ENCODE results near the gene USP6NL. TPM values are rescaled to one million over a fixed set of nuclear protein-coding genes. Genes with fewer than 3 reads are reported as not detected.

USP6NL gene
- polyA plus RNA-seq, 2 donors: 26.8 to 28.3 TPM

GRCh38 chr10:11560076-11560709 is 51.3 kb downstream of the USP6NL start:
- Histone ChIP-seq H3K27me3 (ENCODE audit: control insufficient read depth in 1 of 2, insufficient read depth in 2 of 2, low read length in 2 of 2) (no peaks in the 10 kb centered on the region), H3K4me1 (ENCODE audit: control insufficient read depth in 2 of 2, insufficient read depth in 2 of 2, low read length in 1 of 2) (no peaks in the 10 kb centered on the region), H3K9me3 (ENCODE audit: control insufficient read depth in 2 of 2, insufficient read depth in 1 of 2, low read depth in 1 of 2, low read length in 1 of 2) (no peaks in the 10 kb centered on the region), H3K36me3 (ENCODE audit: control insufficient read depth in 2 of 2, insufficient read depth in 2 of 2, low read length in 1 of 2) (no peaks in the 10 kb centered on the region), H3K27ac (ENCODE audit: low read depth in 2 of 2, low read length in 1 of 2) (no peak overlapping the region), H3K4me3 (ENCODE audit: low read depth in 1 of 2, low read length in 2 of 2) (no peak overlapping the region)
- WGBS, 2 donors: 65 to 80% methylated on average over 4 of the region's 4 CpGs

- Histone ChIP-seq H3K27ac (ENCODE audit: low read depth in 2 of 2, low read length in 1 of 2) (no peak overlapping the region), H3K4me3 (ENCODE audit: low read depth in 1 of 2, low read length in 2 of 2) (no peak overlapping the region), H3K9me3 (ENCODE audit: control insufficient read depth in 2 of 2, insufficient read depth in 1 of 2, low read depth in 1 of 2, low read length in 1 of 2) (no peaks in the 10 kb centered on the region), H3K4me1 (ENCODE audit: control insufficient read depth in 2 of 2, insufficient read depth in 2 of 2, low read length in 1 of 2) (no peaks in the 10 kb centered on the region), H3K36me3 (ENCODE audit: control insufficient read depth in 2 of 2, insufficient read depth in 2 of 2, low read length in 1 of 2) (no peaks in the 10 kb centered on the region), H3K27me3 (ENCODE audit: control insufficient read depth in 1 of 2, insufficient read depth in 2 of 2, low read length in 2 of 2) (no peaks in the 10 kb centered on the region)
- 97 to 98% methylated on average over 4 of the region's 4 CpGs for WGBS, 2 donors
These were observed 53.5 kb downstream of the USP6NL start for GRCh38 chr10:11557967-11558366.

GRCh38 chr10:11557513-11557912 is 53.9 kb downstream of the USP6NL start:
- 89 to 90% methylated on average over 7 of the region's 7 CpGs for WGBS, 2 donors
- Histone ChIP-seq H3K36me3 (ENCODE audit: control insufficient read depth in 2 of 2, insufficient read depth in 2 of 2, low read length in 1 of 2) (no peaks in the 10 kb centered on the region), H3K27me3 (ENCODE audit: control insufficient read depth in 1 of 2, insufficient read depth in 2 of 2, low read length in 2 of 2) (no peaks in the 10 kb centered on the region), H3K27ac (ENCODE audit: low read depth in 2 of 2, low read length in 1 of 2) (no peak overlapping the region), H3K4me1 (ENCODE audit: control insufficient read depth in 2 of 2, insufficient read depth in 2 of 2, low read length in 1 of 2) (no peaks in the 10 kb centered on the region), H3K4me3 (ENCODE audit: low read depth in 1 of 2, low read length in 2 of 2) (no peak overlapping the region), H3K9me3 (ENCODE audit: control insufficient read depth in 2 of 2, insufficient read depth in 1 of 2, low read depth in 1 of 2, low read length in 1 of 2) (no peaks in the 10 kb centered on the region)

- Histone ChIP-seq H3K4me3 (ENCODE audit: low read depth in 1 of 2, low read length in 2 of 2) (no peak overlapping the region), H3K27me3 (ENCODE audit: control insufficient read depth in 1 of 2, insufficient read depth in 2 of 2, low read length in 2 of 2) (no peaks in the 10 kb centered on the region), H3K36me3 (ENCODE audit: control insufficient read depth in 2 of 2, insufficient read depth in 2 of 2, low read length in 1 of 2) (no peaks in the 10 kb centered on the region), H3K9me3 (ENCODE audit: control insufficient read depth in 2 of 2, insufficient read depth in 1 of 2, low read depth in 1 of 2, low read length in 1 of 2) (no peaks in the 10 kb centered on the region), H3K4me1 (ENCODE audit: control insufficient read depth in 2 of 2, insufficient read depth in 2 of 2, low read length in 1 of 2) (no peaks in the 10 kb centered on the region), H3K27ac (ENCODE audit: low read depth in 2 of 2, low read length in 1 of 2) (no peak overlapping the region)
These were observed 55.9 kb downstream of the USP6NL start for GRCh38 chr10:11555556-11555955.

- WGBS, 2 donors: 92 to 94% methylated on average over 6 of the region's 6 CpGs
- Histone ChIP-seq H3K9me3 (ENCODE audit: control insufficient read depth in 2 of 2, insufficient read depth in 1 of 2, low read depth in 1 of 2, low read length in 1 of 2) (no peaks in the 10 kb centered on the region), H3K4me3 (ENCODE audit: low read depth in 1 of 2, low read length in 2 of 2) (no peak overlapping the region), H3K36me3 (ENCODE audit: control insufficient read depth in 2 of 2, insufficient read depth in 2 of 2, low read length in 1 of 2) (no peaks in the 10 kb centered on the region), H3K4me1 (ENCODE audit: control insufficient read depth in 2 of 2, insufficient read depth in 2 of 2, low read length in 1 of 2) (no peaks in the 10 kb centered on the region), H3K27me3 (ENCODE audit: control insufficient read depth in 1 of 2, insufficient read depth in 2 of 2, low read length in 2 of 2) (no peaks in the 10 kb centered on the region), H3K27ac (ENCODE audit: low read depth in 2 of 2, low read length in 1 of 2) (no peak overlapping the region)
These were observed 57.6 kb downstream of the USP6NL start for GRCh38 chr10:11553773-11554381.

GRCh38 chr10:11551916-11552602 is 59.4 kb downstream of the USP6NL start:
- H3K4me3 ChIP-seq (ENCODE audit: low read depth in 1 of 2, low read length in 2 of 2): no peak overlapping the region
- H3K27ac ChIP-seq (ENCODE audit: low read depth in 2 of 2, low read length in 1 of 2): peak overlapping the region in 1 of 2 donors; percentile 54
- no peaks in the 10 kb centered on the region for H3K9me3 ChIP-seq (ENCODE audit: control insufficient read depth in 2 of 2, insufficient read depth in 1 of 2, low read depth in 1 of 2, low read length in 1 of 2)
- 31 to 43% methylated on average over 4 of the region's 4 CpGs for WGBS, 2 donors
- H3K4me1 ChIP-seq (ENCODE audit: control insufficient read depth in 2 of 2, insufficient read depth in 2 of 2, low read length in 1 of 2): no peaks in the 10 kb centered on the region
- no peaks in the 10 kb centered on the region for H3K36me3 ChIP-seq (ENCODE audit: control insufficient read depth in 2 of 2, insufficient read depth in 2 of 2, low read length in 1 of 2)
- no peaks in the 10 kb centered on the region for H3K27me3 ChIP-seq (ENCODE audit: control insufficient read depth in 1 of 2, insufficient read depth in 2 of 2, low read length in 2 of 2)

- H3K4me1 ChIP-seq (ENCODE audit: control insufficient read depth in 2 of 2, insufficient read depth in 2 of 2, low read length in 1 of 2): no peaks in the 10 kb centered on the region
- no peaks in the 10 kb centered on the region for H3K36me3 ChIP-seq (ENCODE audit: control insufficient read depth in 2 of 2, insufficient read depth in 2 of 2, low read length in 1 of 2)
- no peaks in the 10 kb centered on the region for H3K9me3 ChIP-seq (ENCODE audit: control insufficient read depth in 2 of 2, insufficient read depth in 1 of 2, low read depth in 1 of 2, low read length in 1 of 2)
- WGBS, 2 donors: 94 to 95% methylated on average over 4 of the region's 4 CpGs
- H3K27me3 ChIP-seq (ENCODE audit: control insufficient read depth in 1 of 2, insufficient read depth in 2 of 2, low read length in 2 of 2): no peaks in the 10 kb centered on the region
- H3K27ac ChIP-seq (ENCODE audit: low read depth in 2 of 2, low read length in 1 of 2): peak overlapping the region; percentile 64 to 74
- H3K4me3 ChIP-seq (ENCODE audit: low read depth in 1 of 2, low read length in 2 of 2): no peak overlapping the region
These were observed 60.3 kb downstream of the USP6NL start for GRCh38 chr10:11551104-11551503.

- no peaks in the 10 kb centered on the region for H3K4me1 ChIP-seq (ENCODE audit: control insufficient read depth in 2 of 2, insufficient read depth in 2 of 2, low read length in 1 of 2)
- no peaks in the 10 kb centered on the region for H3K36me3 ChIP-seq (ENCODE audit: control insufficient read depth in 2 of 2, insufficient read depth in 2 of 2, low read length in 1 of 2)
- H3K27ac ChIP-seq (ENCODE audit: low read depth in 2 of 2, low read length in 1 of 2): no peak overlapping the region
- H3K9me3 ChIP-seq (ENCODE audit: control insufficient read depth in 2 of 2, insufficient read depth in 1 of 2, low read depth in 1 of 2, low read length in 1 of 2): no peaks in the 10 kb centered on the region
- H3K4me3 ChIP-seq (ENCODE audit: low read depth in 1 of 2, low read length in 2 of 2): no peak overlapping the region
- H3K27me3 ChIP-seq (ENCODE audit: control insufficient read depth in 1 of 2, insufficient read depth in 2 of 2, low read length in 2 of 2): no peaks in the 10 kb centered on the region
- 84 to 91% methylated on average over 2 of the region's 2 CpGs for whole genome bisulfite sequencing, 2 donors
These were observed 62.7 kb downstream of the USP6NL start for GRCh38 chr10:11548768-11549099.

GRCh38 chr10:11548065-11548767 is 63.2 kb downstream of the USP6NL start:
- H3K27me3 ChIP-seq (ENCODE audit: control insufficient read depth in 1 of 2, insufficient read depth in 2 of 2, low read length in 2 of 2): no peaks in the 10 kb centered on the region
- H3K36me3 ChIP-seq (ENCODE audit: control insufficient read depth in 2 of 2, insufficient read depth in 2 of 2, low read length in 1 of 2): no peaks in the 10 kb centered on the region
- H3K9me3 ChIP-seq (ENCODE audit: control insufficient read depth in 2 of 2, insufficient read depth in 1 of 2, low read depth in 1 of 2, low read length in 1 of 2): no peaks in the 10 kb centered on the region
- no peak overlapping the region for H3K4me3 ChIP-seq (ENCODE audit: low read depth in 1 of 2, low read length in 2 of 2)
- WGBS, 2 donors: 96% methylated on average over 1 of the region's 1 CpG
- no peaks in the 10 kb centered on the region for H3K4me1 ChIP-seq (ENCODE audit: control insufficient read depth in 2 of 2, insufficient read depth in 2 of 2, low read length in 1 of 2)
- H3K27ac ChIP-seq (ENCODE audit: low read depth in 2 of 2, low read length in 1 of 2): no peak overlapping the region
